Measurements from ENCODE around the gene MTFP1. TPM values are rescaled to one million over a fixed set of nuclear protein-coding genes. Genes with fewer than 3 reads are reported as not detected.

Gene MTFP1, protein sequence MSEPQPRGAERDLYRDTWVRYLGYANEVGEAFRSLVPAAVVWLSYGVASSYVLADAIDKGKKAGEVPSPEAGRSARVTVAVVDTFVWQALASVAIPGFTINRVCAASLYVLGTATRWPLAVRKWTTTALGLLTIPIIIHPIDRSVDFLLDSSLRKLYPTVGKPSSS
- 27.1 and 27.5 TPM in 2 replicates for total RNA-seq

DNA sequence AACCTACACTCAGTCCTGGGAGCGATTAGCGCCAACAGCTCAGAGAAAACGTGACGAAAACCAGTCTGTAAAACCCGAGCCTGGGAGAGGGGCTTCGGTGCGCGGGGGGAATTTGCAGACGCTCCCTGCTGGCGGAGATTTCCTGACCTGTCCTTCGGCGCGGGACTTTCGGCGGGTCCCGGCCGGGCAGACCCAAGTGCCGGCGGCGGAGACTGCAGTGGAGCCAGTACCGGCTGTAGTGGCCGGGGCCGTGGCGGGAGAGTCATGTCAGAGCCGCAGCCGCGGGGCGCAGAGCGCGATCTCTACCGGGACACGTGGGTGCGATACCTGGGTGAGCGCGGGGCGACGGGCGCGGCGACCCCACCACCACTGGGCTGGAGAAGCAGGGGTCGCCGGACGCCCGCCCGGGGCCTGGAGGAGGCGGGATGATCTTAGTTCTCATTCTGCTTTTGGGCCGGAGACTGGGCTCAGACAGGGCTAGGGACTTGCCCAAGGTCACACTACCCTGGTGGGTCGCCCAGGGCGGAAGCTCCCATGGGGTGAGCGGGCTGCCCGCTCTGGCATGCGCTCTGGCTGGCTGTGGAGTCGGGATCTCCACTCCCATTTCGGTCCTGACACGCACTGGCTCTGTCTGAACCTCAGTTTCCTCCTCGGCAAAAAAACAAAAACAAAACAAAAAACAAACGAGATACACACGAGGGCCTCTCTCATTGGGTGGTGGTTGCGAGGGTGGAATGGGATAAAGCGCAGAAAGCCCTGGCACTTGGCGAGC lies at the start of gene MTFP1:
MTFP1 (plus strand) TSS at position 153 of the 772 bp plus-strand sequence; CDS start at position 265, 112 bp downstream.

DNA sequence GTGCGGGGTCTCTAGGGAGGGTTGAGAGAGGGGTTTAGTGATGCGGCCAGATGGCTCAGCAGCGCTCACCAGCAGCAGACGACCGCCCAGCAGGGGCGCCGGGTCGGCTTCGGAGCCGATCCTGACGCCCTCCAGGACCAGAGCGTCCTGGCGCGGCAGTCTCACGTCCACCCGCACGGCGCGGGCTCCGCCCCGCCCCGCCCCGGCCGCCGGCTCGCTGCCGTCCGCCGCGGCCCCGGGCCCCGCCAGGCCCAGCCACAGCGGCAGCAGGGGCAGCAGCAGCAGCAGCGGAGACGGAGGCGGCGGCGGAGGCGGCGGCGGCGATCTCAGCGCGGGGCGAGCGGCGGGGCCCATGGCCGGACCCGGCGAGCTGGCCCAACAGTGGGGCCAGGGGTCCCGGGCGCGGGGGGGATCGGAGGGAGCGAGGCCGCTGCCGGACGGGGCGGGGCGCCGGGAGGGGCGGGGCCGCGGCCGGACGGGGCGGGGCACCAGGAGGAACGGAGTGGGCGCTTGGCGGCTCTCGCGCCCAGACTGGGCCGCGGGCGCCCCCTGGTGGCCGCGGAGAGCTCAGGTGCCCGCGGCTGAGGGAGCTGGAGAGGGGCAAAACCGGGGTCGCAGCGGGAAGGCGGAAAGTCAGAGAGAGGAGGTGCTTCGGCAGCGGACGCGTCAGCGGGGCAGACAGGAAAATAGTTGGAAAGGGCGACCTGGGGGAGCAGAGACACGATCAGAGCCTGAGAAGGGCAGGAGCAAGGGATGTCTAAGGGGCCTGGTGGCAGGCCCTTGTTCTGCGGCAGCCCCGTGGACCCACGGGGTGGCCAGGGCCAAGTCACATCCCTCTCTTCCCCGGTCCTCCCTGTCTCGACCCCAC lies 38.4 kb upstream of the MTFP1 start, which contains the start of gene RNF215:
RNF215 (minus strand) TSS at position 452 of the 868 bp plus-strand sequence; CDS start at position 354, 98 bp downstream.

DNA sequence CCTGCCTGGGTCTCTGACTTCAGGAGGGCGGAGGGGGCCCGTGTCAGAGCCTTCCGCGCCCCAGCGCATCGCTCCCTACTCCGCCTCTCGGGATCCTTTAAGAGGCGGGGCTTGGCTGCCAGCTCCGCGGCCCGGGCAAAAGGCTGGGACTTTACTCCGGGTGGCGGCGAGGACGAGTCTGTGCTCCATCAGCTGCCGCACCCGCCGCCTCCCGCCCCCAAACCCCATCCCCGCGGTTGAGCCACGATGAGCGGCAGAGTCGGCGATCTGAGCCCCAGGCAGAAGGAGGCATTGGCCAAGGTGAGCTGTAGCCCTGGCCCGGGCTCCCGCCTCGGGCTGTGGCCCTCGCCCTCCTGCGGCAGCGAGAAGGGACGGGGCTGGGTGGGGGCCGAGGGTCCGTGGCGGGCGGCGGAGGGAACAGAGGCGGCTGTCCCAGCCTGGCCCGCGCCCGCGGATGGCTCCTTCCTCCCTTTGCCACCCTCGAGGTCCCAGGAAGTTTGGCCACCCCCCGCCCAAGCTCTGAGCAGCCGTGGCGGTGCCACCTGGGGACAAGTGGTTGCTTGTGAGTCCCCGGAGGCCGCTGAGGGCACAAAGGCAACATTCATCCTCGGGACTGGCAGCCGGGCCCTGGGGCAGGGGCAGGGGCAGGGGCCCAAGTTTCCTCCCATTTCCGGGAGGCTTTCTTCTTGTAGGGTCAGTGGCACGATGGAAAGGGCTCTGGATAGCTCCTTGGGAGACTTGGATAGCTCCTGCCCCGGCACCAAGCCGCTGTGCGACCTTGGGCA lies 28.5 kb upstream of the MTFP1 start, which contains the start of gene SEC14L2:
SEC14L2 (plus strand) TSS at position 148 of the 785 bp plus-strand sequence; CDS start at position 247, 99 bp downstream.

DNA sequence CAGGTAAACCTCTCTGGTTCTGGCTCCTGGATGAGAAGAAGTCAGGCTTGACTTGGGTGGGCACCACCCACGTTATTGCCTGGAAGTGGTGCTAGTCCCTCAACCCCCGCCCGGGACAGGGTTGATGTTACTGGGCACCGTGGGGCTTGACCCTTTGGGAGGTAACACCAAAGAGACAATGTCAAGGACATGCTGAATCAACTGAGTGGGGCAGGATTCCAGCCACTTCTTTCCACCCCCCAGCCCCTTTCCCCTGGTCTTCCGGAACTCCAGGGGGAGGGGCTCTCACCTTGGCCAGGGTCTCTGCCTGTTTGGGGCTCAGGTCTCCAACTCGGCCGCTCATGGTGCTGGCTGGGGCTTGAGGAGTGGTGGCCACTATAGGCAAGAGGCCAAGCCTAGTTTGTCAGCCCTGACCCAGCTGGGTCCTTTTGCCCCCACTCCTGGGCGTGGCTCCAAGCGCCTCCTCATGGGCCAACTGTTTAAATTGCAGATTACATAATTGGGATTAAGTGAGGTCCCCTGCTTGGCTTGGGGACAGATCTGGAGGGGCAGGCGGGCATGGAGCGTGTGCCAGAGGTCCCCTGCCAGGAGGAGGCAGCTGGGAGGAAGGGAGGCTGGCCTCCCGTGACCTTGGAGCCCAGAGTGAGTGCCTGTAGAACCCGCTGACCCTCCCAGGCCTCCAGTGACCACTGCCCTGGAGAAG lies 46.2 kb downstream of the MTFP1 start, which contains the start of gene SEC14L3:
SEC14L3 (minus strand) TSS at position 402 of the 703 bp plus-strand sequence; CDS start at position 343, 59 bp downstream.

Other genes starting within 250 kb of the MTFP1 start
- gene LIF, start 179.0 kb upstream of the MTFP1 start, total RNA-seq: 2.4 and 2.9 TPM in 2 replicates
- gene OSM, start 158.9 kb upstream of the MTFP1 start, total RNA-seq: not detected in 2 replicates
- gene CASTOR1, start 136.3 kb upstream of the MTFP1 start, total RNA-seq: 5.4 and 12.6 TPM in 2 replicates
- 18.7 and 19.3 TPM in 2 replicates for gene TBC1D10A, start 98.8 kb upstream of the MTFP1 start, total RNA-seq
- 46.1 and 64.5 TPM in 2 replicates for gene SF3A1, start 68.9 kb upstream of the MTFP1 start, total RNA-seq
- gene CCDC157, start 68.8 kb upstream of the MTFP1 start, total RNA-seq: 3.4 and 4.6 TPM in 2 replicates
- gene RNF215, start 38.4 kb upstream of the MTFP1 start, total RNA-seq: 16.6 and 18.8 TPM in 2 replicates
- gene SEC14L2, start 28.8 kb upstream of the MTFP1 start, total RNA-seq: 16.4 and 21.4 TPM in 2 replicates
- not detected in 2 replicates for gene SEC14L3, start 46.2 kb downstream of the MTFP1 start, total RNA-seq
- 0.17 TPM in 1 of 2 replicates, not detected in the other for gene SEC14L4, start 79.9 kb downstream of the MTFP1 start, total RNA-seq
- under 0.01 and 0.50 TPM in 2 replicates for gene SEC14L6, start 121.0 kb downstream of the MTFP1 start, total RNA-seq
- 0.17 and 0.30 TPM in 2 replicates for gene GAL3ST1, start 148.9 kb downstream of the MTFP1 start, total RNA-seq
- 71.7 and 95.5 TPM in 2 replicates for gene PES1, start 166.1 kb downstream of the MTFP1 start, total RNA-seq
- gene TCN2, start 181.4 kb downstream of the MTFP1 start, total RNA-seq: 11.1 and 15.2 TPM in 2 replicates
- gene SLC35E4, start 210.0 kb downstream of the MTFP1 start, total RNA-seq: 9.8 and 12.4 TPM in 2 replicates
- 7.7 and 10.4 TPM in 2 replicates for gene DUSP18, start 242.1 kb downstream of the MTFP1 start, total RNA-seq